Measurements from ENCODE around the gene SCAF4. TPM values are rescaled to one million over a fixed set of nuclear protein-coding genes. Genes with fewer than 3 reads are reported as not detected.
A peak's percentile ranks its signal among the peaks of the same experiment; 100 is the strongest.

SCAF4 gene
- total and polyA plus RNA-seq, 9 of the 15 experiments (the other 6 are each of a cell fraction or from before 2014, with no cell fraction given) = 2.3 to 55.7 (median 17.2) TPM

DNA sequence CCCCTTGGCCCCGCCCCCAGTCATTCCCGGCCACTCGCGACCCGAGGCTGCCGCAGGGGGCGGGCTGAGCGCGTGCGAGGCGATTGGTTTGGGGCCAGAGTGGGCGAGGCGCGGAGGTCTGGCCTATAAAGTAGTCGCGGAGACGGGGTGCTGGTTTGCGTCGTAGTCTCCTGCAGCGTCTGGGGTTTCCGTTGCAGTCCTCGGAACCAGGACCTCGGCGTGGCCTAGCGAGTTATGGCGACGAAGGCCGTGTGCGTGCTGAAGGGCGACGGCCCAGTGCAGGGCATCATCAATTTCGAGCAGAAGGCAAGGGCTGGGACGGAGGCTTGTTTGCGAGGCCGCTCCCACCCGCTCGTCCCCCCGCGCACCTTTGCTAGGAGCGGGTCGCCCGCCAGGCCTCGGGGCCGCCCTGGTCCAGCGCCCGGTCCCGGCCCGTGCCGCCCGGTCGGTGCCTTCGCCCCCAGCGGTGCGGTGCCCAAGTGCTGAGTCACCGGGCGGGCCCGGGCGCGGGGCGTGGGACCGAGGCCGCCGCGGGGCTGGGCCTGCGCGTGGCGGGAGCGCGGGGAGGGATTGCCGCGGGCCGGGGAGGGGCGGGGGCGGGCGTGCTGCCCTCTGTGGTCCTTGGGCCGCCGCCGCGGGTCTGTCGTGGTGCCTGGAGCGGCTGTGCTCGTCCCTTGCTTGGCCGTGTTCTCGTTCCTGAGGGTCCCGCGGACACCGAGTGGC lies 72.2 kb downstream of the SCAF4 start, which contains the start of gene SOD1:
TSS of gene SOD1 (plus strand) at position 158 of the 723 bp plus-strand sequence. CDS start at position 235, 77 bp downstream.
- Histone ChIP-seq H3K4me1 (replicated peaks in 1 of 2; ENCODE audit: control insufficient read depth in 2 of 2, insufficient read depth in 2 of 2, low read length in 2 of 2) (peaks cover 18 to 28% of the 10 kb centered on the region in 2 experiments; a peak in 4 of 5 replicates), H3K4me2 (ENCODE audit: insufficient read depth, low read length) (peak within 1 kb of the TSS; percentile 98), H3K27me3 (ENCODE audit: control insufficient read depth in 2 of 2, insufficient read depth in 2 of 2, low read length in 2 of 2) (no peaks in the 10 kb centered on the region), H3K4me3 (peak within 1 kb of the TSS; percentile 71), H2AFZ (ENCODE audit: low read depth, low read length) (peak within 1 kb of the TSS; percentile 96), H4K20me1 (replicated peaks; ENCODE audit: control insufficient read depth, insufficient read depth, low read length) (peaks cover 17% of the 10 kb centered on the region; the same call in 1 of the 2 replicates), H3K27ac (ENCODE audit: extremely low read depth, low read depth, low read length) (peak within 1 kb of the TSS; percentile 96), H3K9ac (ENCODE audit: insufficient read depth in 1 of 2, low read depth in 2 of 2, low read length in 2 of 2) (peak within 1 kb of the TSS; percentile 90 to 100), H3K36me3 (ENCODE audit: control insufficient read depth, insufficient read depth, low read length) (peaks cover 35% of the 10 kb centered on the region), H3K9me1 (ENCODE audit: control insufficient read depth, insufficient read depth, low read length) (no peaks in the 10 kb centered on the region), H3K79me2 (ENCODE audit: control insufficient read depth, insufficient read depth, low read length) (peaks cover 50% of the 10 kb centered on the region), H3K9me3 (replicated peaks; ENCODE audit: control insufficient read depth, insufficient read depth, low read depth, low read length) (no peaks in the 10 kb centered on the region)
- DNase-seq (ENCODE audit: extremely low read depth in 1 of 4, low spot score in 3 of 4) (peak; percentile 98 to 99 (median 98)), ATAC-seq (peak; percentile 96), FAIRE-seq (peak; percentile 77)
- under 1% methylated on average over 57 of the region's 87 CpGs for WGBS (ENCODE audit: insufficient coverage, low coverage, missing lambda C conversion rate)
- CTCF ChIA-PET (ENCODE audit: low intra/inter-chr PET ratio) = no interaction called here
- in situ Hi-C loops (cut with MboI) = no loop called here
- POLR2A ChIA-PET = interaction anchor here (0.9 to 2.2 kb wide), 4 partner anchors 10 to 234 kb away, joined by 3 to 20 read pairs (median 3); no protein-coding TSS in a partner anchor
- intact Hi-C loops (cut with micrococcal nuclease) = no loop called here
- BruUV-seq (replicated peaks) = no TSS peak
- TF ChIP-seq PRMT5 (CRISPR knock-in tag; IDR thresholded peaks at IDR 0.05) = no peak
- TF ChIP-seq ZNF175 (CRISPR knock-in tag; IDR thresholded peaks at IDR 0.05; ENCODE audit: low read depth) = no peak
- TF ChIP-seq ZBED1 (IDR thresholded peaks at IDR 0.05) = no peak
- TF ChIP-seq L3MBTL2 (IDR thresholded peaks at IDR 0.05) = peak; percentile 93
- peak; percentile 73 for TF ChIP-seq PRPF4 (IDR thresholded peaks at IDR 0.05; ENCODE audit: insufficient read depth, low read depth, low read length, poor library complexity, severe bottlenecking)
- no peak for TF ChIP-seq CHD4 (IDR thresholded peaks at IDR 0.05; ENCODE audit: insufficient read depth, insufficient replicate concordance, low read depth, low read length, poor library complexity, severe bottlenecking)
- no peak for TF ChIP-seq ARID2 (IDR thresholded peaks at IDR 0.05)
- TF ChIP-seq WHSC1 (IDR thresholded peaks at IDR 0.05; ENCODE audit: low read length) = no peak
- TF ChIP-seq ZNF277 (CRISPR knock-in tag; IDR thresholded peaks at IDR 0.05; ENCODE audit: borderline replicate concordance) = no peak
- no peak for TF ChIP-seq ZNF121 (CRISPR knock-in tag; conservative IDR thresholded peaks at IDR 0.05)
- TF ChIP-seq ZNF766 (CRISPR knock-in tag; conservative IDR thresholded peaks at IDR 0.05) = no peak
- TF ChIP-seq RBM25 (IDR thresholded peaks at IDR 0.05; ENCODE audit: low read depth, low read length, severe bottlenecking) = peak; percentile 87
- TF ChIP-seq ARNT (IDR thresholded peaks at IDR 0.05) = no peak
- peak; percentile 45; the same call in 1 of the 2 replicates for TF ChIP-seq NR2C2 (CRISPR knock-in tag; IDR thresholded peaks at IDR 0.05)
- no peak for TF ChIP-seq NR2C2 (tag; IDR thresholded peaks at IDR 0.05)
- TF ChIP-seq SAP30 (IDR thresholded peaks at IDR 0.05; ENCODE audit: borderline replicate concordance, insufficient read depth, low read depth, low read length, poor library complexity, severe bottlenecking) = peak; percentile 79
- no peak for TF ChIP-seq PHB2 (IDR thresholded peaks at IDR 0.05; ENCODE audit: low read depth)
- 0 out of 2 replicates have a peak, but pooled peaks have one; percentile 41 for TF ChIP-seq FOXO4 (CRISPR knock-in tag; IDR thresholded peaks at IDR 0.05)
- TF ChIP-seq MTA2 (IDR thresholded peaks at IDR 0.05; ENCODE audit: low read depth) = no peak
- no peak for TF ChIP-seq GATA2 (CRISPR knock-in tag; IDR thresholded peaks at IDR 0.05)
- TF ChIP-seq ZNF239 (CRISPR knock-in tag; IDR thresholded peaks at IDR 0.05) = no peak

Data from K562 (cell line).